Parathyroid adenoma (tissue), 2 donors: Measurements from ENCODE around the gene THOP1.
"Not testable (repeated sequence)": the region's sequence is repeated elsewhere in the genome, so short reads cannot be mapped to it uniquely, and the experiment has no call there.

Source experiments
- H2AFZ ChIP-seq: fragments of 300-600 bp; sonication (generic); one replicate; pipeline ENCODE4 v1.7.0; 2017; ENCODE audit warnings: antibody characterized with exemption, mild to moderate bottlenecking
- H3K27ac ChIP-seq: fragments of 300-600 bp; sonication (generic); one replicate; pipeline ENCODE4 v1.7.0; 2017
- H3K27me3 ChIP-seq: fragments of 300-600 bp; sonication (generic); one replicate; pipeline ENCODE4 v1.7.0; 2017; ENCODE audit warnings: low read length; ENCODE audit not compliant: control insufficient read depth, insufficient read depth
- H3K36me3 ChIP-seq: fragments of 300-600 bp; sonication (generic); one replicate; pipeline ENCODE4 v1.7.0; 2017; ENCODE audit warnings: low read length; ENCODE audit not compliant: control insufficient read depth, insufficient read depth
- H3K4me1 ChIP-seq: fragments of 300-600 bp; sonication (generic); one replicate; pipeline ENCODE4 v1.7.0; 2017; ENCODE audit warnings: control low read depth
- H3K4me2 ChIP-seq: fragments of 300-600 bp; sonication (generic); one replicate; pipeline ENCODE4 v1.7.0; 2017; ENCODE audit warnings: low read length
- H3K4me3 ChIP-seq: fragments of 300-600 bp; sonication (generic); one replicate; pipeline ENCODE4 v1.7.0; 2017; ENCODE audit warnings: low read depth, low read length
- H3K79me2 ChIP-seq: fragments of 300-600 bp; sonication (generic); one replicate; pipeline ENCODE4 v1.7.0; 2017; ENCODE audit warnings: control low read depth
- H3K9ac ChIP-seq: fragments of 300-600 bp; sonication (generic); one replicate; pipeline ENCODE4 v1.7.0; 2017; ENCODE audit warnings: mild to moderate bottlenecking
- H3K9me3 ChIP-seq: fragments of 300-600 bp; sonication (generic); one replicate; pipeline ENCODE4 v1.7.0; 2017; ENCODE audit warnings: low read length; ENCODE audit not compliant: control insufficient read depth
- CTCF ChIP-seq: fragments of 300-600 bp; sonication (generic); IDR thresholded peaks from one replicate; pipeline ENCODE4 v1.7.0; 2017; ENCODE audit warnings: antibody characterized with exemption, mild to moderate bottlenecking
- donor health status: primary hyperparathyroidism.

Gene THOP1

GRCh38 chr19:2814426-2814825, 29.1 kb downstream of the THOP1 start:
- H2AFZ ChIP-seq: no peak overlapping the region
- H3K4me3 ChIP-seq: no peak overlapping the region
- no peaks in the 10 kb centered on the region for H3K79me2 ChIP-seq
- no peak overlapping the region for H3K27ac ChIP-seq
- H3K9ac ChIP-seq: no peak overlapping the region
- no peaks in the 10 kb centered on the region for H3K9me3 ChIP-seq
- H3K36me3 ChIP-seq: no peaks in the 10 kb centered on the region
- no peak for TF ChIP-seq CTCF
- no peaks in the 10 kb centered on the region for H3K4me1 ChIP-seq
- H3K27me3 ChIP-seq: no peaks in the 10 kb centered on the region
- H3K4me2 ChIP-seq: no peak overlapping the region

- H3K36me3 ChIP-seq: no peaks in the 10 kb centered on the region
Measured at GRCh38 chr19:2815191-2815614, 29.9 kb downstream of the THOP1 start.

GRCh38 chr19:2815923-2816322, 30.6 kb downstream of the THOP1 start:
- no peak overlapping the region for H3K27ac ChIP-seq
- H3K4me1 ChIP-seq: no peaks in the 10 kb centered on the region
- no peak overlapping the region for H3K4me3 ChIP-seq
- no peak overlapping the region for H3K9ac ChIP-seq
- H3K36me3 ChIP-seq: no peaks in the 10 kb centered on the region
- no peaks in the 10 kb centered on the region for H3K9me3 ChIP-seq
- no peak overlapping the region for H3K4me2 ChIP-seq
- no peak overlapping the region for H2AFZ ChIP-seq
- no peaks in the 10 kb centered on the region for H3K27me3 ChIP-seq
- no peak for TF ChIP-seq CTCF
- H3K79me2 ChIP-seq: no peaks in the 10 kb centered on the region

More at GRCh38 chr19:2815191-2815614, 29.9 kb downstream of the THOP1 start:
- H2AFZ ChIP-seq: no peak overlapping the region
- H3K9ac ChIP-seq: no peak overlapping the region
- no peaks in the 10 kb centered on the region for H3K9me3 ChIP-seq
- H3K4me2 ChIP-seq: no peak overlapping the region
- TF ChIP-seq CTCF: no peak
- no peaks in the 10 kb centered on the region for H3K27me3 ChIP-seq
- H3K4me3 ChIP-seq: no peak overlapping the region
- H3K4me1 ChIP-seq: no peaks in the 10 kb centered on the region
- H3K79me2 ChIP-seq: no peaks in the 10 kb centered on the region
- no peak overlapping the region for H3K27ac ChIP-seq

GRCh38 chr19:2816641-2817040, 31.3 kb downstream of the THOP1 start:
- Histone ChIP-seq H3K9ac (no peak overlapping the region), H3K27me3 (no peaks in the 10 kb centered on the region), H3K27ac (no peak overlapping the region), H3K4me1 (no peaks in the 10 kb centered on the region), H3K4me3 (no peak overlapping the region), H3K79me2 (no peaks in the 10 kb centered on the region), H2AFZ (no peak overlapping the region), H3K36me3 (no peaks in the 10 kb centered on the region), H3K4me2 (no peak overlapping the region), H3K9me3 (no peaks in the 10 kb centered on the region)
- no peak for TF ChIP-seq CTCF

- H3K79me2 ChIP-seq, H3K4me2 ChIP-seq, H3K27me3 ChIP-seq, H3K9ac ChIP-seq, H3K4me3 ChIP-seq, H3K4me1 ChIP-seq, H3K27ac ChIP-seq, H2AFZ ChIP-seq, H3K9me3 ChIP-seq, H3K36me3 ChIP-seq: not testable (repeated sequence)
Measured at GRCh38 chr19:2817237-2817829, 32.0 kb downstream of the THOP1 start.
